HepG2 (cell line): ENCODE data around the gene INTU.

Experiments
- CBX2 ChIP-seq, 2 experiments: fragments of 200-600 bp in 1 of 2; sonication (generic); formaldehyde crosslinking in 1 of 2; IDR thresholded peaks; 2 replicates each; pipeline versions ENCODE4 v1.7.0 to v1.8.1; 2018 to 2022; ENCODE audit warnings: low read depth in 2 of 2, low read length in 1 of 2, mild to moderate bottlenecking in 1 of 2, missing genetic modification reagents in 1 of 2
- ELF1 ChIP-seq: sonication (generic); formaldehyde crosslinking; IDR thresholded peaks from 2 replicates; pipeline ENCODE4 v1.4.0; 2020; ENCODE audit warnings: missing genetic modification reagents
- EP300 ChIP-seq, 3 experiments: sonication (generic) in 1 of 3; formaldehyde crosslinking in 1 of 3; IDR thresholded peaks; 2 replicates each; pipeline versions ENCODE4 v1.5.1 to v1.6.1; 2011 to 2020; ENCODE audit warnings: low read depth in 2 of 3, low read length in 2 of 3, borderline replicate concordance in 1 of 3, improper control_type of control experiment in 1 of 3, mild to moderate bottlenecking in 1 of 3, missing genetic modification reagents in 1 of 3, moderate library complexity in 1 of 3
- ERF ChIP-seq: IDR thresholded peaks from 2 replicates; pipeline ENCODE4 v1.6.1; 2018; ENCODE audit warnings: missing biosample characterization, missing genetic modification reagents
- HNRNPLL ChIP-seq: fragments of 200-400 bp; formaldehyde crosslinking; IDR thresholded peaks from 2 replicates; pipeline ENCODE4 v1.6.1; 2017; ENCODE audit warnings: mild to moderate bottlenecking, low read depth, low read length; ENCODE audit not compliant: poor library complexity, severe bottlenecking
- MAFG ChIP-seq: sonication (generic); formaldehyde crosslinking; IDR thresholded peaks from 2 replicates; pipeline ENCODE4 v1.5.1; 2020; ENCODE audit warnings: mild to moderate bottlenecking, missing genetic modification reagents
- REPIN1 ChIP-seq: sonication (generic); formaldehyde crosslinking; IDR thresholded peaks from 2 replicates; pipeline ENCODE4 v1.8.0; 2022; ENCODE audit warnings: missing genetic modification reagents, low read depth, mild to moderate bottlenecking, borderline replicate concordance
- SNRNP70 ChIP-seq: fragments of 200-400 bp; formaldehyde crosslinking; IDR thresholded peaks from 2 replicates; pipeline ENCODE4 v1.6.1; 2017; ENCODE audit warnings: mild to moderate bottlenecking, low read depth, low read length, moderate library complexity
- TBX3 ChIP-seq: fragments of 450-650 bp; IDR thresholded peaks from 2 replicates; pipeline ENCODE4 v1.6.1; 2017; ENCODE audit warnings: antibody characterized with exemption, mild to moderate bottlenecking, inconsistent platforms, borderline replicate concordance
- ZNF335 ChIP-seq: sonication (generic); formaldehyde crosslinking; IDR thresholded peaks from 2 replicates; pipeline ENCODE4 v1.4.0; 2020; ENCODE audit warnings: missing genetic modification reagents
- ZNF7 ChIP-seq: IDR thresholded peaks from 2 replicates; pipeline ENCODE4 v1.6.1; 2016; ENCODE audit warnings: missing biosample characterization, missing genetic modification reagents
- TF ChIP-seq, protein P1 (sequence below): sonication (generic); formaldehyde crosslinking; IDR thresholded peaks from 2 replicates; pipeline ENCODE4 v1.5.0; 2020; ENCODE audit warnings: mild to moderate bottlenecking, missing genetic modification reagents, moderate library complexity
- TF ChIP-seq, protein P2 (sequence below): sonication (generic); formaldehyde crosslinking; IDR thresholded peaks from 2 replicates; pipeline ENCODE4 v1.4.0; 2020; ENCODE audit warnings: missing genetic modification reagents

DNA sequence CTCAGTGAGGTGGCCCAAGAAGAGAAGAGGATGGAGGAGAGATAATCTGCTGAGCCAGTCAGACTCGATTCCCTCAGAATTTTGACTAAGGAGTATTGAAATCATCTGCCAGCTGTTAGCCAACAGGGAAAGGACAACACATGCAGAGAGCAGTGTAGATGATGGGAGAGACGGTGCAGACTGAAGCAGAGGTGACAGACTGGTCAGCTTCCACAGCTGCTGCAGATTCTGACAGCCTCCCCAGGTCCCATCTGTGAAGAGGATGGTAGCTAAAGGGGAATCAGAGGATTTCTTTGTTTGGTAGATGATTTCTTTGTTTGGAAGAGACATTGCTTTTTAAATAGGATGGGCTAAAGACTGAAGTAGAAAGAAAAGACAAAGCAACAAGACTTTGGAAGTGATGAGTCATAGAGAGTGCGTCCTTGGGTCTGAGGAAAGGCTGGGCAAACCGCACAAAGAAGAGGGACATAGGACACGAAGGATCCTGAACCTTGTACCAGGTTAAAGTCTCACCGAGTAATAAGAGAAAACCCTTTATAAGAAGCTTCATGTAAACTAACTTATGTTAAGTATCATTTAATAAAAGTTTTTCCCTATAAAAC is 27.6 kb downstream of the INTU start:
- TF ChIP-seq, protein P1, sequence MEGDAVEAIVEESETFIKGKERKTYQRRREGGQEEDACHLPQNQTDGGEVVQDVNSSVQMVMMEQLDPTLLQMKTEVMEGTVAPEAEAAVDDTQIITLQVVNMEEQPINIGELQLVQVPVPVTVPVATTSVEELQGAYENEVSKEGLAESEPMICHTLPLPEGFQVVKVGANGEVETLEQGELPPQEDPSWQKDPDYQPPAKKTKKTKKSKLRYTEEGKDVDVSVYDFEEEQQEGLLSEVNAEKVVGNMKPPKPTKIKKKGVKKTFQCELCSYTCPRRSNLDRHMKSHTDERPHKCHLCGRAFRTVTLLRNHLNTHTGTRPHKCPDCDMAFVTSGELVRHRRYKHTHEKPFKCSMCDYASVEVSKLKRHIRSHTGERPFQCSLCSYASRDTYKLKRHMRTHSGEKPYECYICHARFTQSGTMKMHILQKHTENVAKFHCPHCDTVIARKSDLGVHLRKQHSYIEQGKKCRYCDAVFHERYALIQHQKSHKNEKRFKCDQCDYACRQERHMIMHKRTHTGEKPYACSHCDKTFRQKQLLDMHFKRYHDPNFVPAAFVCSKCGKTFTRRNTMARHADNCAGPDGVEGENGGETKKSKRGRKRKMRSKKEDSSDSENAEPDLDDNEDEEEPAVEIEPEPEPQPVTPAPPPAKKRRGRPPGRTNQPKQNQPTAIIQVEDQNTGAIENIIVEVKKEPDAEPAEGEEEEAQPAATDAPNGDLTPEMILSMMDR (CRISPR knock-in tag): no peak
- TF ChIP-seq ERF (CRISPR knock-in tag) (no peak), MAFG (no peak), CBX2 (IDR thresholded peaks at IDR 0.05; ENCODE audit: low read depth, low read length) (no peak), CBX2 (CRISPR knock-in tag; IDR thresholded peaks at IDR 0.05; ENCODE audit: low read depth) (no peak), ZNF7 (CRISPR knock-in tag) (no peak), ZNF335 (CRISPR knock-in tag) (no peak), HNRNPLL (no peak), SNRNP70 (no peak), REPIN1 (CRISPR knock-in tag) (no peak), ELF1 (CRISPR knock-in tag) (no peak), EP300 (IDR thresholded peaks at IDR 0.05; ENCODE audit: low read depth in 2 of 2, low read length in 2 of 2) (no peak), EP300 (CRISPR knock-in tag; IDR thresholded peaks at IDR 0.05; ENCODE audit: borderline replicate concordance) (no peak), TBX3 (no peak)
- TF ChIP-seq, protein P2, sequence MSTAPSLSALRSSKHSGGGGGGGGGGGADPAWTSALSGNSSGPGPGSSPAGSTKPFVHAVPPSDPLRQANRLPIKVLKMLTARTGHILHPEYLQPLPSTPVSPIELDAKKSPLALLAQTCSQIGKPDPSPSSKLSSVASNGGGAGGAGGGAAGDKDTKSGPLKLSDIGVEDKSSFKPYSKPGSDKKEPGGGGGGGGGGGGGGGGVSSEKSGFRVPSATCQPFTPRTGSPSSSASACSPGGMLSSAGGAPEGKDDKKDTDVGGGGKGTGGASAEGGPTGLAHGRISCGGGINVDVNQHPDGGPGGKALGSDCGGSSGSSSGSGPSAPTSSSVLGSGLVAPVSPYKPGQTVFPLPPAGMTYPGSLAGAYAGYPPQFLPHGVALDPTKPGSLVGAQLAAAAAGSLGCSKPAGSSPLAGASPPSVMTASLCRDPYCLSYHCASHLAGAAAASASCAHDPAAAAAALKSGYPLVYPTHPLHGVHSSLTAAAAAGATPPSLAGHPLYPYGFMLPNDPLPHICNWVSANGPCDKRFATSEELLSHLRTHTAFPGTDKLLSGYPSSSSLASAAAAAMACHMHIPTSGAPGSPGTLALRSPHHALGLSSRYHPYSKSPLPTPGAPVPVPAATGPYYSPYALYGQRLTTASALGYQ (CRISPR knock-in tag): no peak
